IPS-18c (cell line): Measurements from ENCODE around the gene YIPF4.

Source experiments
- H3K4me3 ChIP-seq: 2 replicates; pipeline ENCODE4 v1.7.0; 2013; ENCODE audit warnings: low read depth, mild to moderate bottlenecking, low read length, moderate library complexity; ENCODE audit not compliant: insufficient read depth
- H3K9me3 ChIP-seq: one replicate; pipeline ENCODE4 v1.6.1; 2013; ENCODE audit warnings: mild to moderate bottlenecking, low read length, moderate library complexity; ENCODE audit not compliant: control insufficient read depth, insufficient read depth

Gene YIPF4

GRCh38 chr2:32277674-32278477 lies at the start of gene YIPF4:
Gene YIPF4, plus strand, starts transcription at chr2:32277904. Its CDS starts 252 bp downstream, at chr2:32278156.
- H3K4me3 ChIP-seq, result peak within 1 kb of the TSS; percentile 85

GRCh38 chr2:32228181-32228580 lies 49.5 kb upstream of the YIPF4 start:
- Histone ChIP-seq H3K9me3 (peaks cover 2% of the 10 kb centered on the region), H3K4me3 (no peak overlapping the region)

More at GRCh38 chr2:32277674-32278477, at the start of gene YIPF4:
- no peaks in the 10 kb centered on the region for H3K9me3 ChIP-seq

GRCh38 chr2:32229635-32230034 lies 48.1 kb upstream of the YIPF4 start:
- Histone ChIP-seq H3K4me3 (no peak overlapping the region), H3K9me3 (peaks cover 2% of the 10 kb centered on the region)

GRCh38 chr2:32231959-32232358 lies 45.7 kb upstream of the YIPF4 start:
- H3K4me3 ChIP-seq, result no peak overlapping the region
- peaks cover 2% of the 10 kb centered on the region for H3K9me3 ChIP-seq

- Histone ChIP-seq H3K4me3 (no peak overlapping the region), H3K9me3 (peaks cover 2% of the 10 kb centered on the region)
Observed at GRCh38 chr2:32235315-32235714, 42.4 kb upstream of the YIPF4 start.

GRCh38 chr2:32237488-32237887 lies 40.2 kb upstream of the YIPF4 start:
- H3K4me3 ChIP-seq, result no peak overlapping the region
- no peaks in the 10 kb centered on the region for H3K9me3 ChIP-seq

- H3K9me3 ChIP-seq, result no peaks in the 10 kb centered on the region
- H3K4me3 ChIP-seq, result no peak overlapping the region
Observed at GRCh38 chr2:32237996-32238395, 39.7 kb upstream of the YIPF4 start.

GRCh38 chr2:32242331-32242730 lies 35.4 kb upstream of the YIPF4 start:
- H3K9me3 ChIP-seq, result no peaks in the 10 kb centered on the region
- H3K4me3 ChIP-seq, result no peak overlapping the region

- H3K9me3 ChIP-seq, result no peaks in the 10 kb centered on the region
- no peak overlapping the region for H3K4me3 ChIP-seq
Observed at GRCh38 chr2:32246911-32247310, 30.8 kb upstream of the YIPF4 start.

GRCh38 chr2:32248299-32248698 lies 29.4 kb upstream of the YIPF4 start:
- Histone ChIP-seq H3K4me3 (no peak overlapping the region), H3K9me3 (no peaks in the 10 kb centered on the region)

- Histone ChIP-seq H3K4me3 (no peak overlapping the region), H3K9me3 (no peaks in the 10 kb centered on the region)
Observed at GRCh38 chr2:32249731-32250236, 27.9 kb upstream of the YIPF4 start.

- no peaks in the 10 kb centered on the region for H3K9me3 ChIP-seq
- H3K4me3 ChIP-seq, result no peak overlapping the region
Observed at GRCh38 chr2:32250290-32250689, 27.4 kb upstream of the YIPF4 start.

- H3K9me3 ChIP-seq, result no peaks in the 10 kb centered on the region
- H3K4me3 ChIP-seq, result no peak overlapping the region
Observed at GRCh38 chr2:32258242-32258641, 19.5 kb upstream of the YIPF4 start.

- Histone ChIP-seq H3K4me3 (no peak overlapping the region), H3K9me3 (no peaks in the 10 kb centered on the region)
Observed at GRCh38 chr2:32260376-32260775, 17.3 kb upstream of the YIPF4 start.

- no peaks in the 10 kb centered on the region for H3K9me3 ChIP-seq
- no peak overlapping the region for H3K4me3 ChIP-seq
Observed at GRCh38 chr2:32262105-32262504, 15.6 kb upstream of the YIPF4 start.

GRCh38 chr2:32264422-32265105 lies 13.1 kb upstream of the YIPF4 start, which contains the start of gene NLRC4:
Gene NLRC4, minus strand, starts transcription at chr2:32264886. Its CDS starts 8,111 bp downstream, at chr2:32256775.
- H3K4me3 ChIP-seq, result no peak within 1 kb of the TSS

GRCh38 chr2:32271063-32271462 lies 6.6 kb upstream of the YIPF4 start:
- no peak overlapping the region for H3K4me3 ChIP-seq
- H3K9me3 ChIP-seq, result no peaks in the 10 kb centered on the region

More at GRCh38 chr2:32264422-32265105, 13.1 kb upstream of the YIPF4 start, which contains the start of gene NLRC4:
- H3K9me3 ChIP-seq, result no peaks in the 10 kb centered on the region

- Histone ChIP-seq H3K4me3 (no peak overlapping the region), H3K9me3 (no peaks in the 10 kb centered on the region)
Observed at GRCh38 chr2:32272279-32272678, 5.4 kb upstream of the YIPF4 start.
